GM18511 (cell line): ENCODE measurements around the gene CSNK1G3.

ENCODE experiments used
- ATAC-seq: cut with Tn5 transposase; IDR thresholded peaks from one replicate; pipeline ENCODE4 v1.9.1; 2021; ENCODE audit warnings: mild to moderate bottlenecking, moderate library complexity; ENCODE audit not compliant: unreplicated experiment

Gene CSNK1G3

DNA sequence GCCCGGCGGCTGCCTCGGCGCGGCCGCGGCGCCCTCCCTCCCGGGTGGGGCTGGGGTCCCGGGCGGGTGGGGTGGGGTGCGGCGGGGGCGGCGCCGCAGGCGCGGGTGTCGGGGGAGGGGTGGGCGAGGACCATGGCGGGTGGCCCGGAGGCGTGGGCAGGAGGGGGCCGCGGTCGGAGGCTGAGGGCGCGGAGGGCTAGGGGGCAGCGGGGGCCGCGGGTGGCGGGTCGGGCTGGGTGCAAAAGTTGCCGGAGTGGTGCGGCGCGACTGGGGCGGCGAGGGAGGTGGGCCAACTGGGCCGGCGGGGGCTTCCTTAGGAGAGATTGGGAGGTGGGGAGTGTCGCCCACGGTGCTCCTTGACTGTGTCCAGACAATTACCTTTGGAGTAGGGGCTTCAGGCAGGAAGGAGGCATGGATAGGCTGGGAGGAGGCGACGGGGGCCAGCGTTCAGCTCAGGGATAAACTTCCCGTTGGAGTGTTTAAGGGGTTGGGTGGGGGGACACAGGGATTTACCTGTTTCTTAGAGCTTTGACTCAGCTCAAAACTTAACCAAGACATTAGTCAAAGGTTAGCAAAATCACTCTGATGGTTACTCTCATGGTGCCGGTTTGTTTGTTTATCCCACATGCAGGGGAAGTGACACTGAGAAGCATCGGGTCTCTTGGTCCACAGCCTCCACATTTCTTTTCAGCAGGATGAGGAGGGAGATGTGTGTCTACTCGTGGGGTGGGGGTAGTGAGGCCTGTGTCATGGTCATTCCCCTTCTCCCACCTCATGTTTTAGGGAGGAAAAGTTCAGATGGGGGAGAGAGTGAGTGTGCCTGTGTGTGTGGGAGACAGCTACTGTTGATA lies 859 bp downstream of the CSNK1G3 start:
- peak; percentile 29 for ATAC-seq

GRCh38 chr5:123514615-123515355 lies 2.8 kb downstream of the CSNK1G3 start:
- no peak for ATAC-seq

- no peak for ATAC-seq
These were observed 3.9 kb downstream of the CSNK1G3 start for GRCh38 chr5:123515904-123516303.

DNA sequence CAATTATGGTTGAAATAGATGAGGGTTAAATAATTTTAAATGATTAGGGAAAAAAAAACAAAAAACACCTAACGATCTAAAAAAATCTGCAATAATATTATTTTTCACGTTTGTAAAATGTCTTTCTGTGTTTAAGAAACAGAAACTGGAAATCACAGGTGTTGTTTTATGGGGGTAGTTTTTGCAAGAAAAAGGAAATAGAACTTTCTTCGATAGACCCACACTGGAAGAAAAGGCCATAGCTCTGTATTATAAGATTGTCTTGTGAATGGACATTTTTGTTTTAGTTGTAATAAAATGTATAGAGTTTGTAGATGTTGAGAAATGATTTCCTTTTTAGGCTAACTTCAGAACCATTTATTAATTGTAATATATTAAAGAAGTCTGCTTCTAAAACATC lies 5.5 kb downstream of the CSNK1G3 start:
- ATAC-seq, result no peak

DNA sequence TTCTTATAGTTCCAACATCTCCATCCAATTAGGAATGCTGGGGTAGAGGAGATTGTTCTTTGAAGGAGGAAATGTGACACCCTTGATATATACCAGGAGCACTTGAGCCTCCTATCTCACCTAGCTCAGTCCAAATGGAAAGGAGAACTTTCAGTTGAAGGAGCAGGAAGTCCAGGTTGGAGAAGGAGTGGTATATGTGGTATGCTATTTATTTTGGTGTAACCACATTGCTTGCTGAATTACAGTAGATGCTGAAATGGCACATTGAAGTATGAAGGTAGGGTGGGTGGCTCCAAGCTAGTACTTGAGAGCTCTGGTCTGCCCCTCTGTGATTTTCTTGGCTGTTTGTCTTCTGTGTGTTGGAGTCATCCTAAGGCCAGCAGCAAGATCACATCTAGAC lies 6.1 kb downstream of the CSNK1G3 start:
- no peak for ATAC-seq

GRCh38 chr5:123520677-123521247 lies 8.8 kb downstream of the CSNK1G3 start:
- peak; percentile 74 for ATAC-seq

DNA sequence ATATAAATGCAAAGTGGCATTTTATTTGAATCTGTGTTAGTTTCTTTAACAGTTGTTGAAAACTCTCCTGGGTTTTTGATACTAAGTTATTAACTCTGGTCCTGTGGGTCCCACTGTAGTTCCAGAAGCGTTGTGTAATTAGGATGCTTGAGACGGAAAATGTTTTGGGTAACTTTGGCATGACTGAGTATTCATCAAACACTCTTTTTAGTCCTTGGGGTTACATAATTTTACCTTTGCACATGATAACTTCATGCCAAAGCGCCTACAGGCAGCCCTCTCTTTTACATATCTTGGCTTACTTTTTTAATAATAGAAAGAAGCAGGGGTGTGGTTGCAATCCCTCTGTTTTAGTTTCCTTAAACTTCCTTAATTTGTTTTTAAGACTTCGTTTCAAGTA lies 12.2 kb downstream of the CSNK1G3 start:
- ATAC-seq, result no peak

GRCh38 chr5:123527190-123527589 lies 15.2 kb downstream of the CSNK1G3 start:
- ATAC-seq, result peak; percentile 48

DNA sequence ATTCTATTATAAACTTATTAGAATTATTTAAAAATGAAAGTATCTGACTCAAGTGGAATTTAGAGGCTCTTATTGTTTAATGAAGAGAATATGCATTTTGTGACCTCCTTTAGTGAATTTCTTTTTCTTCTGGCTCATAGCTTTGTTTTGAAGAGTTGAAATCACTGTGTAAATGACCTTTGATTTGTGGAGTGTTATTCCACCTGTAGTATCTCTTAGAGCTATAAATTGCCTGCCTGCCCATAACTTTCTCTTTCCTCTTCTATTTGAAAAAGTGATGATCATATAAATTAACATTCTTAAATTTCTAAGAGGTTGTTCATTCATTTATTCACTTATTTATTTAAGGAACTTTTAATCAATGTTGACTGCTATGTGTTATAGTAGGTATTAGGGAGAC lies 16.1 kb downstream of the CSNK1G3 start:
- ATAC-seq, result no peak

DNA sequence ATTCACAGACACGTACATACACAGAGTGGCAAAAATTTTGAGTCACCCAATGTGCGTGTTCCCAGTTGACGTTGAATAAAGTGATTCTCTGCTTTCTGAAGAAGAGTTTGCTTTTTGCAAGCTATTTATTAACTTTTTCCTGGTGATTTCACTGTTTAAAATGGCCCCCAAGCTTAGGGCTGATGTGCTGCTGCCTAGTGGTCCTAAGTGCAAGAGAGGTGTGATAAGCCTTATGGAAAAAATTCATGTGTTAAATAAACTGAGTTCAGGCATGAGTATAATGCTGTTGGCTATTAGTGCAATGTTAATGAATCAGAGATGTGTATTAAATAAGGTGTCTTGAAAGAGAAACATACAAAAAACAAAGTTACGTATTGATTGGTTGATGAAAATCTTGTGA lies 16.9 kb downstream of the CSNK1G3 start:
- ATAC-seq, result no peak

DNA sequence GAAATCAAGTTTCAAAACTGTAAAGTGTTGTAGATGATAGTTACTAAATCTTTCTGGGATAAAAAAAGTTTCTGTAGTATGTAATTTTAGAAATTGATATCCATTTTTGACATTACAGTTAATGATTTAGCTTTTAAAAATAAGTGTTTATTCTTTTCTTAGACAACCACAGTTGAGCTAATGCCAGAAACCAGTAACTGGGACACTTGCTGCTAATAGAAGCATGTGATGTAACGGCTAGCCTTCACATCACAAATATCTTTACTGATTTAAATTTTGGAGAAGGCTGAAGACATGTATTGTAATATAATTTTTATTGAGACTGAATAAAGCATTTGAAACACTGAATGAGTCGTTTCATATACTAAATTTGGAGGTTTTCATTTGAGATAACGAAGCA lies 18.8 kb downstream of the CSNK1G3 start:
- no peak for ATAC-seq

DNA sequence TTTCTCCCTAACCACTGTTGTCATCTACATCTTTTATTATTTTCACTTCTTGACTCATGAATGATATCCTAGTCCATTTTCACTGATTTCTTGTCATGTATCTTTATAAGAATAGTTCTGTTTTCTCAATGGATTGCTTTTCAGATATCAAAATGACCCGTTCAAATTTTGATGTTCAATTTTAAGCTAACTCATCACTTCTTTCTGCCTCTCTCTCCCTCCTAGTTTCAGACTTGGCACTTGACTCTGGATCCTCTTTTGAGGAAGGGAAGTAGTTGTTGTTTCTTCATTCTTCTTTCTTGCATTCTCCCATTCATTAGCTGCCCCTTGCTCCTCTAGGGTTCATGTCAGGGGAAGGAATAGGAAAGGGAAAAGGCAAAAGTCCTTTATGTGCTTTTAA lies 23.7 kb downstream of the CSNK1G3 start:
- no peak for ATAC-seq

DNA sequence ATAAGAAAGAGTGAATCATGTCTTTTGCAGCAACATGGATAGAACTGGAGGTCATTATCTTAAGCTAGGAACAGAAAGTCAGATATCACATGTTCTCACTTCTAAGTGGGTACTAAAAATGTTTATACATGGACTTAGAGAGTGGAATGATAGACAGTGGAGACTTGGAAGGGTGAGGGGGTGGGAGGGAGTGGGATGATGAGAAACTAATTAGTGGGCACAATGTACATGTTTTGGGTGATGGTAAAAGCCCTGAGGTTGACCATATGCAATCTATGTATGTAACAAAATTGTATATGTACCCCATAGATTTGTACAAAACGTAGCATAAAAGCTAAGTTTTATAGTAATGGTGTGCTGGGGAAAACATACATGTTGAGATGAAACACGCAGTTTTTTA lies 25.3 kb downstream of the CSNK1G3 start:
- no peak for ATAC-seq

DNA sequence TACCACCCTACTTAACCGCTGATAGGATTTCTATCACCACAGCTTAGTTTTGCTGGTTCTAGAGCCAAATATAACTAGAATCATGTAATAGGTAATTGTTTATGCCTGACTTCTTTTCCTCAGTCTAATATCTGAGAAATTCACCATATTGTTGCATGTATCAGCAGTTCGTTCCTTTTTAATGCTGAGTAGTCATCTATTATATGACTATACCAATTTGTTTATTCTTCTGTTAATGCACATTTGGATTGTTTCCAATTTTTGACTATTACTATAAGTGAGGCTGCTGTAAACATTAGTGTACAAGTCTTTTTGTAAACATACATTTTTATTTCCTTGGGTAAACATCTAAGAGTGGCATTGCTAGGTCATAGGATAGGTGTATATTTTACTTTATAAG lies 25.9 kb downstream of the CSNK1G3 start:
- ATAC-seq, result no peak

- ATAC-seq, result no peak
These were observed 26.9 kb downstream of the CSNK1G3 start for GRCh38 chr5:123538670-123539459.

DNA sequence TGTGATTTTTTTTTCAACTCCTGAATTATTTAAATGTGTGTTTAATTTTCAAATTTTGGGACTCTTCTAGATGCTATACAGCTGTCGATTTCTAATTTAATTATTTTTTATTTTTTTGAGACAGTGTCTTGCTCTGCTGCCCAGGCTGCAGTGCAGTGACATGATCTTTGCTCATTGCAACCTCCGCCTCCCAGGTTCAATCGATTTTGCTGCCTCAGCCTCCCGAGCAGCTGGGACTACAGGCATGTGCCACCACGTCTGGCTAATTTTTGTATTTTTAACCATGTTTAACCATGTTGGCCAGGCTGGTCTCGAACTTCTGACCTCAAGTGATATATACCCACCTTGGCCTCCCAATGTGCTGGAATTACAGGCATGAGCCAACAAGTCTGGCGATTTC lies 28.6 kb downstream of the CSNK1G3 start:
- ATAC-seq, result no peak

DNA sequence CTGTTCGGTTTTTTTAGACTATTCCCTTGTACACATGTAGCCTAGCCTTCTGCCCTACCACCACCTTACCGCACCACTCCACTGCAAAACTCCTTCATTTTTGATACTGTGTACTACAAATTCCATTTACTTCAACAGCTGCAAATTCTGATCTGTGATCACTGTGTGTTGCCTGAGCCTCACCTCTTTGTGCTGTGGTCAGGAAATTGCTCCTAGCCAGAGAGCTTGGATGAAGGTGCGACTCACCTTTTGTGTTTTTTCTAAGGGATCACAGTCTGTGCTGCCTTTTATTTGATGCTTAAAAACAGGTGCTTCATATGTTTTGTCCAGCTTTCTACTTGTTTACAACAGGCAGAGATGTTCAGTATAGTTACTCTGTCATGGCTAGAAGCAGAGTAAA lies 31.5 kb downstream of the CSNK1G3 start:
- ATAC-seq, result no peak

DNA sequence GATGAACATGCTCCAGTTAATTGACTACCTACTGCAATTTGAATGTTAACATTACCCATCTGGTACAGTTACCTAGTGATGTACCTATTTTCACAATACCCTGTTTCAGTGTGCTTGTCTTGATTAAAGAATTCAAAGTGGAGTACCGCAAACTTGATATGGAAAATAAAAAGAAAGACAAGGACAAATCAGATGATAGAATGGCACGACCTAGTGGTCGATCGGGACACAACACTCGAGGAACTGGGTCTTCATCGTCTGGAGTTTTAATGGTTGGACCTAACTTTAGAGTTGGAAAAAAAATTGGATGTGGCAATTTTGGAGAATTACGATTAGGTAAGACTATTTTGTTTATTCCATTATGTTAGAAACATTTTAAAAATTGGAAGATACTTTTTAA lies 33.5 kb downstream of the CSNK1G3 start:
- no peak for ATAC-seq

DNA sequence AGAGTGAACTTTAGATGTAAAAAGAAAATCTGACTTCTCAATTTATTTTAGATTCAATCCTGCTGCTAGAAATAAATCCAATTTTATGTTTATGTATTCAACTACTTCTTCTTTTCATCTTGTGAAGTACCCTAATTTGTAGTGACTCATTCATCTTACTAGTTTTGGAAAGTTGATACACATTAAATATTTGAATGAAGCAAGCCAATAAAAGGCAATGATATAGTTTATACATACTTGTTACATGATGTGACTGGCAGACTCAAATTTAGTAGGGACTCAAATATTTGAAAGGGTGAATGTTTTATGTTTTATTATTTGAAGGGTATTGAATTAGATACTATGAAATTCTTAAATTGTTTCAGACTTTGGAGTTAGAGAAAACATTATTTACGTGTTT lies 34.7 kb downstream of the CSNK1G3 start:
- ATAC-seq, result no peak

DNA sequence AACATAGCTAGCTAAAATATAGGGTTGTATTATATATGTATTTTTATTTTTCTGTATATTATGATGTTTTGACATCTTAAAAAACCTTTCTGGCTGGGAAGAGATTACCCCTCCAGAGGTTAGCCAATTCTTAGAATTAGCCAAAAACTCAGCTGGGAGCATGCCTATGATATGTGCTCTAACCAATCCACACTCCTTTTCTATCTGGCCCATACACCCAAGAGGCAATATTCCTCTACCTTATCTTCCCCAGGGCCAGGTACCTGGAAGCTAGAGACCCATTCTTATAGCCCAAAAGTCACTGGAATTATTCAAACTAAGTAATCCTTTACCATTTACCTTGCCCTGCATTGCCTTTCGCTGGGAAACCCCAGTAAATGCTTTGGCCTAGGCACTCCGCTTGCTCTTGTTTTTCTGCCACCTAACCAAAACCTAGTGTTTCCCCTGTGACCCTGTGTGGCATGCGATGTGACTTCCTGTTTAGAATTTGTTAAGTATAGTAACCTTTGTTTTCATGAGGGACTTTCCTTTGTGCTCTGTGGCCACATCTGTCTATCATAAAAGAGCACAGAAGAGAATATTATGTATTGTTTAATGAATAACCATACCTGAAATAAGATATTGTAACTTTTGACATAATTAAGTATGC lies 37.4 kb downstream of the CSNK1G3 start:
- peak; percentile 99 for ATAC-seq

- no peak for ATAC-seq
These were observed 42.6 kb downstream of the CSNK1G3 start for GRCh38 chr5:123554601-123555000.
